Peyer's patch (tissue), 4 donors: Measurements from ENCODE around the gene FAM210A. TPM values are rescaled to one million over a fixed set of nuclear protein-coding genes. Genes with fewer than 3 reads are reported as not detected.

Source experiments
- DNase-seq, 3 donors: peaks; one replicate each; pipeline ENCODE4 v3.0.0-alpha.2; 2017 to 2019
- H3K27ac ChIP-seq, 4 donors: fragments of 200-600 bp; sonication (generic); one replicate each; pipeline ENCODE4 v1.5.1; 2016 to 2019
- H3K27me3 ChIP-seq, 2 donors: fragments of 200-600 bp; sonication (generic); one replicate each; pipeline ENCODE4 v1.5.1; 2019
- H3K36me3 ChIP-seq, 3 donors: fragments of 200-600 bp; sonication (generic); one replicate each; pipeline ENCODE4 v1.5.1; 2016 to 2019
- H3K4me1 ChIP-seq, 4 donors: fragments of 200-600 bp; sonication (generic); one replicate each; pipeline ENCODE4 v1.5.1; 2016 to 2019
- H3K4me3 ChIP-seq, 4 donors: fragments of 200-600 bp; sonication (generic); 1 replicate in 3 of 4; 2 replicates in 1 of 4; pipeline ENCODE4 v1.5.1; 2016 to 2019; ENCODE audit warnings: mild to moderate bottlenecking in 1 of 4
- H3K9me3 ChIP-seq, 4 donors: fragments of 200-600 bp; sonication (generic); one replicate each; pipeline ENCODE4 v1.5.1; 2016 to 2019; ENCODE audit warnings: mild to moderate bottlenecking in 1 of 4
- POLR2A ChIP-seq, 2 donors: fragments of 450-650 bp; IDR thresholded peaks; one replicate each; pipeline ENCODE4 v1.5.1; 2017; ENCODE audit warnings: antibody characterized with exemption in 2 of 2, mild to moderate bottlenecking in 2 of 2, moderate library complexity in 2 of 2
- total RNA-seq, 4 donors: library from RNA; depleted of rRNA; stranded (reverse); fragments of >200 nt; gene quantifications; one replicate each; pipeline ENCODE4 v1.1.0, GENCODE V29; 2016
- TF ChIP-seq, protein P1 (sequence below), 6 experiments: fragments of 450-650 bp in 4 of 6; fragments of 200-600 bp in 2 of 6; sonication (generic) in 1 of 6; IDR thresholded peaks; one replicate each; pipeline ENCODE4 v1.5.1; 2017 to 2019; ENCODE audit warnings: antibody characterized with exemption in 6 of 6, mild to moderate bottlenecking in 3 of 6, moderate library complexity in 1 of 6

Gene FAM210A
- 10 to 100 TPM in 2 of 4 donors, 1 to 10 TPM in 2; 6.0 to 14.0 (median 9.7) TPM for total RNA-seq

DNA sequence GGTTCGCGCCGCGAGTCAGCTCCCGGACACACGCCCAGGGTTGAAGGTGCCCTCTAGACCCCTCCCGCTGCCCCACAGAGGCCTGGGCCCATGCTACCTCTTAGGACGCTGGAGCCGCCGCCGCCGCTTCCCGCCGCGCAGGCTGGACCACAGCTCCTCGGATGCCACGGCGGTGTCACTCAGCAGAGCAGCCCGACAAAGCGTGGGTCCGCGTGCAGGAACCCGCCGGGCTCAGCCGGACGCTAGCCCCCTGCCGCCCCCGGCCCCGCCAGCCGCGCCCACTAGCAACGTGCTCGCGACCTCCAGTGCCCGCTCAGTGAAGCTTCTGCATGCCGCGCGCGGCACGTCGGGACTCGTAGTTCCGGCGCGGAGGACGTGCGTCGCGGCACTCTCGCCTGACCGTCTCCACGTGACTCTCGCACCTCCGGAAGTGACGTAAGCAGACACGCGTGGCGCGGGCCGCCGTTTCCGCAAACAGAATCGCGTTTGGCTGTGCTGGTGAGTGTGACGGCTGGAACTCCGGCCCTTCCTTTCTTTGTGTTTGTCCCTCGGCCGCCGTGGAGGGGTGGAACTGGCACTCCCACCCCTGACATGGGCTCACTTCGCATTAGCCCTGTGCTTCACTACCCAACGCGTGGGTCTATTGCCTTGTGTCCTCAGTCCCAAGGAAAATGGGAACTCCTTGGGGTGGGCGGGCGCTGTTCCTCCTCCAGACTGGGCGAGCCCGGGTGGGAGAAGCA, at the start of gene FAM210A, which contains the start of gene RNMT:
FAM210A (minus strand) TSS at position 327 of the 740 bp plus-strand sequence. CDS start 44,481 bp downstream, outside the sequence.
RNMT (plus strand) TSS at position 442 of the 740 bp plus-strand sequence. CDS start 4,845 bp downstream, outside the sequence.
- TF ChIP-seq, protein P1, sequence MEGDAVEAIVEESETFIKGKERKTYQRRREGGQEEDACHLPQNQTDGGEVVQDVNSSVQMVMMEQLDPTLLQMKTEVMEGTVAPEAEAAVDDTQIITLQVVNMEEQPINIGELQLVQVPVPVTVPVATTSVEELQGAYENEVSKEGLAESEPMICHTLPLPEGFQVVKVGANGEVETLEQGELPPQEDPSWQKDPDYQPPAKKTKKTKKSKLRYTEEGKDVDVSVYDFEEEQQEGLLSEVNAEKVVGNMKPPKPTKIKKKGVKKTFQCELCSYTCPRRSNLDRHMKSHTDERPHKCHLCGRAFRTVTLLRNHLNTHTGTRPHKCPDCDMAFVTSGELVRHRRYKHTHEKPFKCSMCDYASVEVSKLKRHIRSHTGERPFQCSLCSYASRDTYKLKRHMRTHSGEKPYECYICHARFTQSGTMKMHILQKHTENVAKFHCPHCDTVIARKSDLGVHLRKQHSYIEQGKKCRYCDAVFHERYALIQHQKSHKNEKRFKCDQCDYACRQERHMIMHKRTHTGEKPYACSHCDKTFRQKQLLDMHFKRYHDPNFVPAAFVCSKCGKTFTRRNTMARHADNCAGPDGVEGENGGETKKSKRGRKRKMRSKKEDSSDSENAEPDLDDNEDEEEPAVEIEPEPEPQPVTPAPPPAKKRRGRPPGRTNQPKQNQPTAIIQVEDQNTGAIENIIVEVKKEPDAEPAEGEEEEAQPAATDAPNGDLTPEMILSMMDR (IDR thresholded peaks at IDR 0.05), result no peak
- TF ChIP-seq POLR2A (IDR thresholded peaks at IDR 0.05), result peak; percentile 28 to 59
- H3K36me3 ChIP-seq, result peaks cover 0 to 1% (median 0%) of the 10 kb centered on the region in 3 donors
- peak within 1 kb of the TSS; percentile 66 to 92 (median 78) for H3K4me3 ChIP-seq
- peaks cover 0 to 22% (median 3%) of the 10 kb centered on the region in 4 donors for H3K4me1 ChIP-seq
- no peaks in the 10 kb centered on the region for H3K27me3 ChIP-seq
- H3K27ac ChIP-seq, result peak within 1 kb of the TSS; percentile 88 to 92 (median 90)
- DNase-seq, result peak; percentile 95 to 98 (median 97)
- no peaks in the 10 kb centered on the region for H3K9me3 ChIP-seq

- Histone ChIP-seq H3K27ac (no peak overlapping the region), H3K36me3 (no peaks in the 10 kb centered on the region), H3K4me1 (no peaks in the 10 kb centered on the region), H3K4me3 (no peak overlapping the region), H3K9me3 (no peaks in the 10 kb centered on the region), H3K27me3 (no peaks in the 10 kb centered on the region)
- no peak for TF ChIP-seq POLR2A (IDR thresholded peaks at IDR 0.05)
- TF ChIP-seq, protein P1 (IDR thresholded peaks at IDR 0.05), result no peak
- no peak for DNase-seq
Measured at GRCh38 chr18:13775058-13775457, 48.7 kb upstream of the FAM210A start.

DNA sequence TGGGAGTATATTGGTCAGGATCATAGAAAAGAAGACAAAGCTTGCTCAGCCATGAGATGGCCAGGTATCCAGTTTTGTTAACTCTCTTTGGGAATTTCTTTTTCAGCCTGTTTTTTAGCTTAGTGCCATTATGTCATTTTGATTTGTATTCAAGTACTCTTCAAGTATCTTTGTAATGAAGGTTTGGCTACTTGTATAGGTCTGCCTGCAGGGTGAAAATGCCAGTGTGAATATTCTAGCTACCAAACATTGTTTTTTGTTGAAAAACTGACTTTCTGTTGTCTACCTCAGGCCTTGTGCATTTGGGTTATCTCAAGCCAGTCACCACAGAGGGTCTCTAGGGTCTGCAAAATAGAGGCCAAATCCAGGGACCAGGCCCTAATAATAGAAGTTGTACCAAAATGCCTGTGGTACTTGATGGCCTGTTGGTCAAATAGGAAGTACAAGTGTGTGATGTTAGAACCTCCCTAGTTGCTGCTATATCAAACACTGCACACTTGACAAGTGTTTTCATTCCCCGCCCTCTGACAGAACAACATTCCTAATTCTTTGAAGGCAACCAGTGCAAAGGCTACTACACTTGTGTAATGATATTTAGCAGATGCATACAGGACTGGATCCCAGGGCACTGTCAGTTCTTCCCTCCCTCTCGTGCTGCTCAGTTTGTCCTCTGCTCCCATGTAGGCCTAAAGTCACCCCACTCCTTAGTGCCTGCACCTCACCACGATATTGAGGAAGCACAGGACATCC, 36.5 kb upstream of the FAM210A start:
- TF ChIP-seq POLR2A (IDR thresholded peaks at IDR 0.05), result no peak
- TF ChIP-seq, protein P1 (IDR thresholded peaks at IDR 0.05), result no peak
- Histone ChIP-seq H3K27ac (no peak overlapping the region), H3K36me3 (peaks cover 0 to 34% (median 0%) of the 10 kb centered on the region in 3 donors), H3K4me3 (no peak overlapping the region), H3K9me3 (peaks cover 0 to 2% (median 0%) of the 10 kb centered on the region in 4 donors), H3K27me3 (no peaks in the 10 kb centered on the region), H3K4me1 (no peaks in the 10 kb centered on the region)
- no peak for DNase-seq

DNA sequence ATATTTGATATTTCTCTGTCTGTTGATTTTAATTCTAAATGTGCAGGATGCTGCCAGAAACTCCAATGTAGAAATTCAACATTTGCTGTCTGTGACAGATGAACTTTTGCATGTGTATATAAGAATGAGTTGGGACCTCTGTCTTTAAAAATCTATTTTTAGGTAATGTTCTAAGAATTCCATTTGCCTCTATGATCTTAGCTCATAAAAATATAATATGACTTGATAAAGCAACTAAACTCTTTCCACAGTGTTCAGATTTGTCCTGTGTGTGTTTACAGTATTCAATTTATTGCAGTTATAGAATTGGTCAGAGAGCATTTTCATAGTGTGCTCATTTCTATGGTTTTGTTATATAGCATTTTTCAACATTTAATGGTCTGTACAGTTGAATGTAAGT, 33.7 kb upstream of the FAM210A start:
- Histone ChIP-seq H3K4me3 (no peak overlapping the region), H3K27ac (no peak overlapping the region), H3K36me3 (peaks cover 0 to 62% (median 0%) of the 10 kb centered on the region in 3 donors), H3K27me3 (no peaks in the 10 kb centered on the region), H3K9me3 (no peaks in the 10 kb centered on the region), H3K4me1 (no peaks in the 10 kb centered on the region)
- DNase-seq, result no peak
- TF ChIP-seq POLR2A (IDR thresholded peaks at IDR 0.05), result no peak
- TF ChIP-seq, protein P1 (IDR thresholded peaks at IDR 0.05), result no peak

DNA sequence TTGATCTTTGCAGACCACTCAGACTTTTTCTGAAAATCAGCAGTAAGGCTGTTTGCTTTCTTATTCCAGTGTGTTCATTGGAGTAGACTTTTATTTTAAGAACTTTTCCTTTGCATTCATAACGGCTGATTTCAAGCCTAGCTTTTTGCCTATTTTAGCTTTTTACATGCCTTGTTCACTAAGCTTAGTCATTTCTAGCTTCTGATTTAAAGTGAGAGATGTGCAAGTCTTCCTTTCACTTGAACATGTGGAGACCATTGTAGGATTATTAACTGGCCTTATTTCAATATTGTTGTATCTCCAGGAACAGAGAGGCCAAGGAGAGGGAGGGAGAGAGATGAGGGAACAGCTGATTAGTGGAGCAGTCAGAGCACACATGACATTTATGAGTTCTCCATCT, 32.3 kb upstream of the FAM210A start:
- H3K36me3 ChIP-seq, result peaks cover 0 to 75% (median 0%) of the 10 kb centered on the region in 3 donors
- H3K27ac ChIP-seq, result no peak overlapping the region
- H3K27me3 ChIP-seq, result no peaks in the 10 kb centered on the region
- no peaks in the 10 kb centered on the region for H3K4me1 ChIP-seq
- TF ChIP-seq, protein P1 (IDR thresholded peaks at IDR 0.05), result no peak
- no peak for TF ChIP-seq POLR2A (IDR thresholded peaks at IDR 0.05)
- H3K9me3 ChIP-seq, result no peaks in the 10 kb centered on the region
- no peak overlapping the region for H3K4me3 ChIP-seq
- no peak for DNase-seq
